Putamen (tissue), 1 donor: ENCODE measurements around the gene DLK1.

Experiments used
- DNase-seq: peaks from one replicate; pipeline ENCODE4 v3.0.0-alpha.2; 2016; ENCODE audit warnings: low spot score

DLK1 gene

DNA sequence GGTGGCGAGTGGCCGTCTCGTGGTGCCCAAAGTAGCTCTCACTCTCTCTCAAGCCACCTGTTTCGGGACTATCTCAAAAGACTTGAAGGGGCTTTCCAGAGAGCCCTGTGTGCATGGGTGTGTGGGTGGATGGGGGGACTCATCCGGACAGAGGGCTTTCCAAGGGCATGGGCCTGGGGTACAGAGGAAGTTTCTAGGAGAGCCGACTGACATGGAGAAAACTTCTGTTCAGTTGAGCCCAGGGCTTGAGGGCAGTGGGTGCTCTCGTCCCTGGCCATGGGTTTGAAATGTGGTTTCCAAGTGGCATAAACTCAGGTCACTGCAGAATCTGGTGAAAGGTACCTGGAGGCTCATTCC, 51.8 kb downstream of the DLK1 start:
- no peak for DNase-seq

DNA sequence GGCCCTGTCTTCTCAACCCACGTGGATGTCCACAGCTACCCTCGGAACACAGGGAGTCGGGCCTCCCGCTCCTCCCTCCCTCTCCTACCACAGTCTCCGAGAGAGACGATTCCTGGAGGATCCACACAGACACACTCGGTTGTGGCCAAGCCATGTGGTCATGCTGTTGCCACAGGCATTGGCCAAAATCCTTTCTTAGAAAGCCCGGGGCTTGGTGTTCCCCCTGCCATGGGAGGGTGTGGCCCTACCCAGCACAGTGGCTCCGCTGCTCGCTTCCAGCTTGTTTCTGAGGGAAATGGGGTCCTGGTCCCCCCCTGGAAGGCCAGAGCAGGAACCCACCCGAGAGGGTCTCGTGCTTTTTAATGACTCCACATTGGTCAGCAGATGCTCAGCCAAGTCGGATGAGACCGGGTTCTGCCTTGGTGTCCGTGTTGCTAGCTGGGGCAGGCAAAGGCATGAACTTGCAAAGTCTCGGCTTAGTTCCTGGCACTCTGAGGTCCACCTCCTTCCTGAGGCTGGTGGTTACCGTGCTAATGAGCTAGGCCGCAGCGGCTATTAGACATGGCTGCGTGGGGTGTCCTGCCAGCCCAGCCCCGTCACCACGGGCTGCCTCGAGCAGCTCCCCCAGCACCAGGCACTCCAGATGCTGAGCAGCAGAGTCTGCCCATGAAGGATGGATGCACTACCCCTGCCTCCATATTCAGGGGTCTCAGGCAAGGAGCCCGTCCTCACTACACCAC, 52.4 kb downstream of the DLK1 start:
- no peak for DNase-seq

DNA sequence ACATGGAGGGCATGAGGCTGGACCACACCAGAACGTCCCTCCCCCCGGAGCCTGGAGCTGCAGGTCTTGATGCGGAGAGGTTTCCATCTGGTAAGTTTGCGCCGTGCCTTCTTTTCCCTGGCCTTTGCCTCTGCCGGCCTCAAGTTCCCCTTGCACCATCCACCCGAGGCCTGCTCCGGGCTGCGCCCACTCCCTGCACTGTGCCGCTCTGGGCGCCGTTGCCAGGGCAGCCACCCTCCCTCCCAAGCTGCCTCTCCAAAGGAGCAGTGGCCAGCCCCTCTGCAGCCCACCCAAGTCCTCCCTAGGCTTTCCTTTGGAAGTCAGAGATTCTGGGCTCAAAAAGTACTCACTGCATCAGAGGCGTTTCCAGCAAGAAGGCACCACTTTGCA, 53.0 kb downstream of the DLK1 start:
- DNase-seq: no peak

DNA sequence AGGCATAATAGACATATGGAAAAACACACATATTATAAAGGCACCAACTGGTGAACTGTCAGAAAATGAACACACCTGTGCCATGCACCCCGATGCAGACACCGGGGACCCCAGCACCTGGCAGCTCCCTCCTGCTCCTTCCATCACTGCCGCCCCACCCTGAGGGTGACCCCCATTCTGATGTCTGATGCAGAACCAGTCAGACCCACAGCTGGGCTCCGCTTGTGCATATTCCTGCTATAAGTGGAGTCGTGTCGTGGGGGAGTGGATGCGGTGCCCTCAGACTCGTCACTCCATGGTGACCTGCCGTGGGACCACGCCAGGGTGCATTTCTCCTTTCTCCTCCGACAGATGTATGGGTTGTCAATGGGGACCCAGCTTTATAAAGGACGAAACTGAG, 53.6 kb downstream of the DLK1 start:
- DNase-seq: no peak

DNA sequence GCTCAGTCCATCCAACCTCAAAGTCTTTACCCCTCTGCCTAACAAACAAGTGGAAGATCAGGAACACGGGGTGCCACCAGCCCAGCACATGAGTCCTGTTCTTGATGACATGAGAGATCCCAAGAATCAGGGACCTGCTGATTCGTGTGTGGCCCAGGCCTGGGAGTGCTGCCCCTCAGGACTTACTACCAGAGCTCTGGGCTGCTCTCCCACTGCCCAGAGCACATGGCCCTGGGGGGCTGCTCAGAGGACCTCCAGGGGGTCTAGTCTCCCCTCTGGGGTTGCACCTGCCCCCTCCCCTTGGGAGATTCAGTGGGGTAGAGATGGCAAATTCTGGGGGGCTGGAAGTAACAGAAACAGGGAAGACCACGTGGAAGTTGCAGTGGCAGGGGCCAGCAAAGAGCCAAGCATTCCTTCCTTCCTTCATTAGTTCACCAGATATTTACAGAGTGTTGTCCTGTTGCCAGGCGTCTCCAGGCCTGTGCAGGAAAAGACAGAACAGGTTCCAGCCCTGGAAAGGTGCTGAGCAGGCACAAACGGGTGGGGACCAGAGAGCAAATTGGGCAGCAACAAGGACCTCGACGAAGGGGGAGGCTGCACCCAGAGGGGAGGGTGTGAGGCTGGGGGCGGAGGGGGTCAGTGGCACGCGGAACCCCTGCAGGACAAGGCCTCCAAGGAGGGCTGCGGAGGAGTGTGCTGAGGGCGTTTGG, 54.1 kb downstream of the DLK1 start:
- no peak for DNase-seq

DNA sequence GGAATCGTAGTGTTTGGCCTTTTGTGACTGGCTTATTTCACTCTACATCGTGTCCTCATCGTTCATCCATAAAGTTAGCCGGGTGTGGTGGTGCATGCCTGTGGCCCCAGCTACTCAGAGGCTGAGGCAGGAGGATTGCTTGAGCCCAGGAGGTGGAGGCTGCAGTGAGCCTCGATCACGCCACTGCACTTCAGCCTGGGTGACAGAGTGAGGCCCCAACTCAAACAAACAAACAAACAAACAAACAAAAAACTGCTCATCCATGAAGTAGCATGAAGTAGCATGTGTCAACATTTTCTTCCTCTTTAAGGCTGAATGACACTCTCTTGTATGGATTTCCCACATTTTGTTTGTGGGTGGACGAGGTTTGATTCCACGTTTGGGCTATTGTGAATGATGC, 55.3 kb downstream of the DLK1 start:
- DNase-seq: no peak

DNA sequence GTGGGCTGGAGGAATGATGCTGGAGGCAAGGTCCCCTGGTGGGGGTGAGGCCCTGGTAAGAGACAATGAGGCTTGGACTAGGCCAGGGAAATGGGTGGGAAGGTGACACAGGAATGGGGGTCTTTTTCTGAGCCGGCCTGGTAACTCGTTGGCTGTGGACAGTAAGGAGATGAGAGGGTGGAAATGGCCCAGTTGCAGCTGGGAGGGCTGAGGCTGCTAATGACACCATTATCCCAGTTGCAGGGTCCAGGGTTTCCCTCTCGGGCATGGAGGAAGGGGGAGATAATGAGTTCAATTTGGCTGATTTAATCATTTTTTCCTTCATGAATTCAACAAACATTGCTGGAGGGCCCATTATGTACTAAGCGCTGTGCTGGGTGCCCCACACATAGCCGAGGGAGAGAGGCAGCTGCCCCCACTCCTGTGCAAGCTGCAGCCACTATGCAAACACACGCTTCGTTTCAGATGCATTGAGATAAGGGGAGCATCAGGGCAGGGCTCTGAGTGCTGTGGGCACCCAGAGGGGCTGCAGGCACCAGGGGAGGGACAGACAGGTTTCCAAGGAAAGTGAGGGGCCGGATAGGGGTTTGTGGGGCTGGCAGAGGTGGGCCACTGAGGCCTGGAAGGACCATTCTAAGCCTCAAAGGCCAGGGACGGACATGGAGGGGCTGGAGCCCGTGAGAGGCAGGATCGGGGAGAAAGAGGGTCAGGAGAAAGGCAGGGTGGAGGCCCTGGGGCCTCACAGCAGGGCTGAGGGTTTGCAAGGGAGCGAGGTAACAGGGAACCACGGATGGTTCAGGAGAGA, 56.0 kb downstream of the DLK1 start:
- no peak for DNase-seq

DNA sequence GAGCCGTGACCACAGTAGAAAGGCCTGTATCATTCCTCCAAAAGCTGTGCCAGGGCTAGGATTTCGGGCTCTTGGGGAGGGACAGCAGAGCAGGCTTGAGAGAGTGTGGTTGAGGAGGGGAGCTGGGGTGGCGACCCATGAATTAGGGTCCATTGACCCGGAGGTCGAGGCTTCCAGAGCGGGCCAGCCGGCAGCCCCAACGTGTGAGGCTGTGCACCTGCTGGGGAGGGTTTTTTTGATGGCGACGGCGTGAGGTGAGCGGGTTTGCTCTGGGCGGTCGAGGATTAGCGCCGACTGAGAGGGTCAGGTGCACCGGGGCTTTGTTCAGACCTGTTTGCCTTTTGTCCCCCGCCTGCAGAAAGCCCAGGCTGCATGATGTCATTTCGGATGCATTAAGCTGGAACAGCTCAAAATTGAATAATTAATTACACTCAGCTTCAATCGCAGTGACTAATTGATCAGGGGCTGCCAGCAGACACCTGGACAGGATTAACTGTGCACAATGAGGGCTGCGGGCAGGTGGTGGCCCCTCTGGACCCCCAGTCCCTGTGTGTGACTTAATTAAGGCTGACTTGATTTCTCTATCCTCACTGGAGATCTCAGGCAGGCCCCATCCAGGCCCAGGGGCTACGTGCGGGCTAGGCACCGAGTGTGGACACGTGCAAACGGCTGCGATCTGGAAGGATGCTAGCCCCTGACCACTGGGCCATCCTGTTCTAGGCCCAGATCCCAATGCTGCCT, 57.1 kb downstream of the DLK1 start:
- DNase-seq: no peak

DNA sequence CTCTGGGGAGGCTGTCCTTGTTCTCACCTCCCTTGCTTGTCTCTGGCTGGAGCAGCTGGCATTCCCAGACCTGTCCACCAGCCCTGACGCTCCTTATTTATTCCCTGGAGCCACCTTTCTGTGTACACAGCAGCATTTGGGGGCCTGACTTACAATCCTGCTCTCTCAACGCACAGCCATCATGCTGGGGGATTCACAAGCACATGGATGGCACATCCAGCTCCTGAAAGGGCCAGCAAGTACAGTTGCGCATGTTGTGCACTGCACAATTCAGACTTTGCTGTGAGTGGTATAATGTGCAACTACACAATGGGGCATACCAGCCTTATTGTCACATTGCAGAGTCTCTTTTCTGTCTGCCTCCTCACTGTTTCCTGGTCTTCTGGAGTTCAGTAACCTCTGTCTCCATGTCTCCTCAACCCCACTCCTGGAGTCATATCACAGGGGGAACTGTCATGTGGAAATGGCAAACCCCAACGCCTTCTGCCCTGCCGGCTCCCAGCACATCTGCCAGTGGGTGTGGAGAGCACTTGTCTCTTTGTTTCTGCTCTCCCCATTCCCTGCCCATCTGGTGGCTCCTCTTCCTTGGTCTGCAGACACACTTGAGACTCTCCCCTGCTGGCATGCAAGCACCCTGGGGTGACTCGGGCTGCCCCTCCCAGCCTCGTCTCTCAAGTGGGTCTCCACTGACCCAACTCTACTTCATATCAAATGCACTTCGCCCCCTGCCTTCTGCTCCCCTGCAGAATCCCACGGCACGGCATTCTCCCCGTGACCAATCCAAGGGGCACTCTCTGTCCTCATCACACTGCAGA, 58.0 kb downstream of the DLK1 start:
- no peak for DNase-seq

DNA sequence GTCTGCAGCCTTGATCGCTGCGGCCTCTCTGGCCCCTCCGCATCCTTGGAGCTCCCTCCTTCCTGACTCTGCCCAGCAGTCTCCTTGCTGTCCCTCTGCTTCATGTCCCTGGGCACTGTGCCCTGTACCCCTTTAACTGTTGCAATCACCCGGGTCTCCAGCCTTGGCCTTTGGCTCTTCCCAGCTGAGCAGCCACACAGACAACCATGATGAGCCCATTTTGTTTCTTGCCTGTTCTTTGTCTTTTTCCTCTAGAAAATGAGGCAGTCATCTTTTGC, 58.6 kb downstream of the DLK1 start:
- DNase-seq: no peak

DNA sequence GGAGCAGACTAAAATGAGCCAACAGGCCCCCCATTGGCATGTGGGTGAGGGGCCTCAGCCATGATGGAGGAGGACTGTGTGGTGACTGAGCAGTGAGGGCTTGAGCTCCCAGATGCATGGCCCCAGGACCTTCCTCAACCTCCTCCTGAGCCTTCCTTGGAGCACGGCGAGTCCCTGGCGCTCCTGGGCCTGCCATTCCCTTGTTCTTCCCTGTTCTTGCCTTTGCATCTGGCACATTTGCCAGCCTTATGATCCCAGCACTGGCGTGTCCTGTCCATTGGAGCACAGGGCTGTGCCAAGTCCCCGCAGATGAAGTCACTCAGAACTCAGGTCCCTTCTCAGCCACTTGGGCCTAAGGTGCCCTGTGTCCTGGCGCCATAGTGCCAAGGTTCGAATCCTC, 58.9 kb downstream of the DLK1 start:
- no peak for DNase-seq

DNA sequence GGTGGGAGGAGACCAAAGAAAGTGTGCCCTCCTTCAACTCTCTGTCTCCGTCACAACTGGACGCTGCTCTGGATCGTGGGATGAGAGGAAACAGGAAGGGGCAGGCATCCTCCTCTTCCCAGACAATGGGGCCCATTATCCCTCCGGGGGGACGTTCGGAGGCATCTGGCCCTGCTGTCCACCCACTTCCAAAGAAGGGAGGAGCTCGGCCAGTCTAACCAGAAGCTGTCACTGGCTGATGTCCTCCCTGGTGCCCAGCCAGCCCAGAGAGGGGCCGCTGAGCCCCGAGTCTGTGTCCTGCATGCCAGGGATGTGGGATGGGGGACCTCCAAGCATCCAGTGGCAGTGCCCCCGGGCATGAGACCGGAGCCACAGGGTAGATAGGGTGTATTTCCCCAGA, 59.4 kb downstream of the DLK1 start:
- DNase-seq: peak; percentile 78

DNA sequence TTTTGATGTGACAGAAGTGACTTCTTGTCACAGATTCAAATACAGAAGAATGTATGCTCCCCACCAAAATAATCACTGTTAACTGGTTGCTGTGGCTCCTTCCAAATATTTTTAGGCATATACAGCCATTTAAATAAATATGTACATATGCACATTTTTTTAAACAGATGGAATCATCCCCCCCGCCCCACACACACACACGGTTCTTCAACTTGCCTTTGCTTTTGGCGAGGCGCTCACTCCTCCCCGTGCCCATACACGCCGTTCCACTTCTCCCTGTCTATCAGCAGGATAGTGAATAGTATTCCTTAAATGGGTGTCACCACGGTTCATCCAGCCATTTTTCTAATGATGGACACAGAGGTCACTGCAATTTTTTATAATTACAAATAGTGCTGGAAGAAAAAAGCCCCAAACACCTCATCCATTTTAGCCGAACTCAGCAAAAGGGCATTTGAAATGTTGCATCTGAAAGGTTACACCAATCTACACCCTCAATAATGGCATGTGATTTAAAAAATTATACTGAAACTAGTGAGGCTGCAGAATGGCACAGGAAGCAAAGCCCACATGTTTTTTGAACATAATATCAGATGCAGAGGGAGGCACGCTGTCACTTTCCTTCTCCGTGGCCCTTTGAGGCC, 60.0 kb downstream of the DLK1 start:
- no peak for DNase-seq

DNA sequence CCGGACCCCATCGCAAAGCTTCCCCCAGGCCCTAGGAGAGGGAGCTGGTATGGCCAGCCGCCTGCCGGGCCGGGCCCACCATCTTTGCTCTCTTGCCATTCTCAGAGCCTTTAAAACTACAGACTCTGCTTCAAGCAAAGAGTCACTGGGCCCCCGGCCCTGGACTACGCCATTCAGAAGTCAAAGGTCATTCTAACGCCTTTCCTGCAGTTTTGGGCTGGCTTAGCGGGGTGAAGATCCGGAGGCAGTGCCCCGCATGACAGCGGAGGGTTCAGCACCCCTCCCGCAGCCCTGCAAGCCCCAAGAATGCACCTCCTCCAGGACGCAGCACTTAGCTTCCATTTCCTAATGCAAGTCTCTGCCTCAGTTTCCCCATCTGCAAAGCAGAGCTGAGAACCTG, 61.0 kb downstream of the DLK1 start:
- no peak for DNase-seq
